Measurements from ENCODE around the gene CD19. TPM values are rescaled to one million over a fixed set of nuclear protein-coding genes. Genes with fewer than 3 reads are reported as not detected.
"Not testable (repeated sequence)": the region's sequence is repeated elsewhere in the genome, so short reads cannot be mapped to it uniquely, and the experiment has no call there.

CD19 gene
- total RNA-seq, 1 experiment from 2014 or later: not detected

- Histone ChIP-seq H3K4me3 (ENCODE audit: low read depth in 2 of 2, low read length in 2 of 2) (no peak overlapping the region), H3K4me1 (ENCODE audit: control insufficient read depth, insufficient read depth, low read length) (no peaks in the 10 kb centered on the region), H3K36me3 (ENCODE audit: control insufficient read depth, insufficient read depth, low read length) (peaks cover 3% of the 10 kb centered on the region; the same call in 1 of the 2 replicates), H3K9me3 (ENCODE audit: control insufficient read depth, insufficient read depth, low read depth, low read length) (no peaks in the 10 kb centered on the region), H3K27me3 (ENCODE audit: control insufficient read depth, insufficient read depth, low read length) (no peaks in the 10 kb centered on the region), H3K27ac (ENCODE audit: low read length) (no peak overlapping the region)
- TF ChIP-seq TCF7L2 (IDR thresholded peaks at IDR 0.05; ENCODE audit: low read depth, low read length) (no peak), SIN3A (IDR thresholded peaks at IDR 0.05; ENCODE audit: borderline replicate concordance, insufficient read depth, low read depth, low read length) (no peak), POLR2AphosphoS5 (IDR thresholded peaks at IDR 0.05; ENCODE audit: low read depth, low read length) (peak; percentile 34; the same call in 1 of the 2 replicates)
- DNase-seq (ENCODE audit: low read depth, low spot score): no peak
- no TSS peak for BruUV-seq (replicated peaks)
- no peak for ATAC-seq
- in situ Hi-C loops (cut with HindIII; ENCODE audit: low pct_unique_long_range_greater_than_20kb, low sequenced_read_pairs) (no loop called here), intact Hi-C loops (cut with micrococcal nuclease; ENCODE audit: unreplicated experiment) (no loop called here)
- POLR2A ChIA-PET: no interaction called here
- CTCF ChIA-PET: no interaction called here
Measured at GRCh38 chr16:28967156-28967555, 35.4 kb downstream of the CD19 start.

- POLR2A ChIA-PET; CTCF ChIA-PET; BruUV-seq (replicated peaks); ATAC-seq; H3K27ac ChIP-seq (ENCODE audit: low read length); H3K27me3 ChIP-seq (ENCODE audit: control insufficient read depth, insufficient read depth, low read length); H3K36me3 ChIP-seq (ENCODE audit: control insufficient read depth, insufficient read depth, low read length); H3K9me3 ChIP-seq (ENCODE audit: control insufficient read depth, insufficient read depth, low read depth, low read length); in situ Hi-C loops (cut with HindIII; ENCODE audit: low pct_unique_long_range_greater_than_20kb, low sequenced_read_pairs); H3K4me3 ChIP-seq (ENCODE audit: low read depth in 2 of 2, low read length in 2 of 2); H3K4me1 ChIP-seq (ENCODE audit: control insufficient read depth, insufficient read depth, low read length); DNase-seq (ENCODE audit: low read depth, low spot score); intact Hi-C loops (cut with micrococcal nuclease; ENCODE audit: unreplicated experiment): not testable (repeated sequence)
Measured at GRCh38 chr16:28969696-28970095, 37.9 kb downstream of the CD19 start.

- BruUV-seq (replicated peaks): TSS peak; percentile 99
- no peaks in the 10 kb centered on the region for H3K9me3 ChIP-seq (ENCODE audit: control insufficient read depth, insufficient read depth, low read depth, low read length)
- ATAC-seq (peak; percentile 70), DNase-seq (ENCODE audit: low read depth, low spot score) (no peak)
- ChIA-PET CTCF (interaction anchor here (0.6 to 0.7 kb wide), 2 partner anchors 23 to 34 kb away, joined by 3 to 7 read pairs; partner anchors contain the start of gene NFATC2IP), POLR2A (no interaction called here)
- peaks cover 7% of the 10 kb centered on the region for H3K4me1 ChIP-seq (ENCODE audit: control insufficient read depth, insufficient read depth, low read length)
- in situ Hi-C loops (cut with HindIII; ENCODE audit: low pct_unique_long_range_greater_than_20kb, low sequenced_read_pairs) (no loop called here), intact Hi-C loops (cut with micrococcal nuclease; ENCODE audit: unreplicated experiment) (no loop called here)
- H3K4me3 ChIP-seq (ENCODE audit: low read depth in 2 of 2, low read length in 2 of 2): peak overlapping the region; percentile 95 to 96
- TF ChIP-seq TCF7L2 (IDR thresholded peaks at IDR 0.05; ENCODE audit: low read depth, low read length) (no peak), SIN3A (IDR thresholded peaks at IDR 0.05; ENCODE audit: borderline replicate concordance, insufficient read depth, low read depth, low read length) (no peak), POLR2AphosphoS5 (IDR thresholded peaks at IDR 0.05; ENCODE audit: low read depth, low read length) (no peak), REST (IDR thresholded peaks at IDR 0.05; ENCODE audit: insufficient read depth in 1 of 2, low read depth in 2 of 2, low read length in 1 of 2) (no peak), CTCF (IDR thresholded peaks at IDR 0.05) (peak; percentile 84)
- H3K36me3 ChIP-seq (ENCODE audit: control insufficient read depth, insufficient read depth, low read length): no peaks in the 10 kb centered on the region; the same call in 1 of the 2 replicates
- H3K27me3 ChIP-seq (ENCODE audit: control insufficient read depth, insufficient read depth, low read length): no peaks in the 10 kb centered on the region
- peak overlapping the region; percentile 97 for H3K27ac ChIP-seq (ENCODE audit: low read length)
Measured at GRCh38 chr16:28974007-28974436, 42.3 kb downstream of the CD19 start.
